ENCODE results near the gene FBL.

GRCh38 chr19:39871886-39872866, 26.0 kb upstream of the FBL start:
- TF ChIP-seq RAD21 (IDR thresholded peaks at IDR 0.05 in 1 of 2, conservative IDR thresholded peaks at IDR 0.05 in 1 of 2; ENCODE audit: low read depth in 2 of 2, low read length in 2 of 2) (no peak), ZNF274 (IDR thresholded peaks at IDR 0.05; ENCODE audit: borderline replicate concordance, extremely low read depth, low read length) (no peak), RXRA (IDR thresholded peaks at IDR 0.05; ENCODE audit: insufficient read depth, low read depth, low read length) (no peak), E2F6 (IDR thresholded peaks at IDR 0.05) (no peak), POLR2A (IDR thresholded peaks at IDR 0.05; ENCODE audit: control extremely low read depth in 1 of 2, low read depth in 2 of 2, low read length in 2 of 2) (no peak), CTCF (IDR thresholded peaks at IDR 0.05; ENCODE audit: control extremely low read depth in 1 of 3, insufficient read depth in 1 of 3, low read depth in 1 of 3, low read length in 3 of 3) (no peak)
